Psoas muscle (tissue), 8 donors: ENCODE results near the gene ALK. TPM values are rescaled to one million over a fixed set of nuclear protein-coding genes. Genes with fewer than 3 reads are reported as not detected.

ENCODE experiments used
- ATAC-seq, 4 donors: fragments of 200-7000 bp; cut with Tn5 transposase; one replicate each; pipeline ENCODE4 v1.9.1; 2020; ENCODE audit warnings: moderate library complexity in 3 of 4, mild to moderate bottlenecking in 2 of 4
- DNase-seq, 2 donors: peaks; one replicate each; pipeline ENCODE4 v3.0.0-alpha.2; 2020
- H3K27ac ChIP-seq: fragments of 200-600 bp; one replicate; pipeline ENCODE4 v1.8.0; 2022
- H3K27me3 ChIP-seq, 3 donors: fragments of 200-600 bp in 1 of 3; one replicate each; pipeline versions ENCODE4 v1.6.1 to v1.8.0; 2013 to 2022; ENCODE audit warnings: low read length in 2 of 3, mild to moderate bottlenecking in 2 of 3, moderate library complexity in 1 of 3; ENCODE audit not compliant: insufficient read depth in 3 of 3
- H3K36me3 ChIP-seq, 2 donors: fragments of 200-600 bp in 1 of 2; one replicate each; pipeline versions ENCODE4 v1.6.1 to v1.8.0; 2013 to 2022; ENCODE audit warnings: low read depth in 1 of 2, mild to moderate bottlenecking in 1 of 2, moderate library complexity in 1 of 2; ENCODE audit not compliant: insufficient read depth in 1 of 2
- H3K4me1 ChIP-seq: fragments of 200-600 bp; one replicate; pipeline ENCODE4 v1.8.0; 2022
- H3K4me3 ChIP-seq: fragments of 200-600 bp; one replicate; pipeline ENCODE4 v1.8.0; 2022; ENCODE audit warnings: mild to moderate bottlenecking
- H3K9me3 ChIP-seq: fragments of 200-600 bp; one replicate; pipeline ENCODE4 v1.8.0; 2022
- WGBS, 3 donors: extraction: QIAGEN DNeasy Blood & Tissue Kit; methylation state at CpG; one replicate each; pipeline versions ENCODE4 v1.1.6 to v1.1.7; 2013; 5-methylcytosine and 5-hydroxymethylcytosine counted together
- intact Hi-C, 2 donors: fragments of 100-400 bp; cut with DNase I; formaldehyde crosslinking; loops; one replicate each; pipeline versions ENCODE4 v1.11.0 to v1.14.2; 2022
- polyA plus RNA-seq, 3 donors: library from polyadenylated mRNA; stranded (reverse); fragments of 200-250 nt; gene quantifications; one replicate each; pipeline ENCODE4 v1.2.3, GENCODE V29; 2013
- total RNA-seq, 4 donors: library from RNA; stranded (reverse); fragmentation: NEBNext Ultra II Directional in 2 of 4; extraction: Animal tissue kit (Norgen Biotek cat#: 25700) in 2 of 4; gene quantifications; one replicate each; pipeline versions ENCODE4 v1.2.1 to v1.2.4, GENCODE V29; 2021 to 2023
- TF ChIP-seq, protein P1 (sequence below): fragments of 200-600 bp; IDR thresholded peaks from one replicate; pipeline ENCODE4 v1.8.0; 2022; ENCODE audit warnings: antibody characterized with exemption
- donor health status: healthy with polysubstance abuse.
- donor health status: DM: no; HTN: no; CAD: no; lungs with moderate emphysema.
- donor health status: Bipolar disorder and iron deficiency.
- donor health status: healthy.
- donor health status: DM: yes; HTN: yes; CAD: no.
- donor health status: DM: no; HTN: no; CAD: no.
- donor health status: DM: no; HTN: no; CAD: no.
- donor health status: DM: yes; HTN: yes; CAD: no.

Gene ALK
- total and polyA plus RNA-seq, 7 donors, result 0.03 to 0.32 (median 0.08) TPM; not detected in 2

DNA sequence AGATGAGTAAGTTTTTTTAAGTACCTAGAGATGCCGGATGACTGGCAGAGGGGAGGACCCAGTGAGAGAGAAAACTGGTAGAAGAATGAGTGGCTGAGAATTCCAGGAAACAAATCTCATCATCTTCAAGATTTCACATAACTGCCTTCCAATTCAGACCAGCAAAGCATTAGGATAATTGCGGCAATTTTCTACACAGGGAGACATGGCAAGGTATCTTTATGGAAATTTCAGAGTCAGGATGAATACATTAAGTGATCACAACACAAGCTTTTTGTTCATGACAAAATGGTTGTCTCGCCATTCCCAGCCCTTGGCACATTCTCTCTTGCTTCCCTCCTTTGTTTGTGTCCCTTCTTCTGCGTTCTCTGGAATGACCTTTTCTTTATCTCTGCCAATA lies 82.1 kb downstream of the ALK start:
- TF ChIP-seq, protein P1, sequence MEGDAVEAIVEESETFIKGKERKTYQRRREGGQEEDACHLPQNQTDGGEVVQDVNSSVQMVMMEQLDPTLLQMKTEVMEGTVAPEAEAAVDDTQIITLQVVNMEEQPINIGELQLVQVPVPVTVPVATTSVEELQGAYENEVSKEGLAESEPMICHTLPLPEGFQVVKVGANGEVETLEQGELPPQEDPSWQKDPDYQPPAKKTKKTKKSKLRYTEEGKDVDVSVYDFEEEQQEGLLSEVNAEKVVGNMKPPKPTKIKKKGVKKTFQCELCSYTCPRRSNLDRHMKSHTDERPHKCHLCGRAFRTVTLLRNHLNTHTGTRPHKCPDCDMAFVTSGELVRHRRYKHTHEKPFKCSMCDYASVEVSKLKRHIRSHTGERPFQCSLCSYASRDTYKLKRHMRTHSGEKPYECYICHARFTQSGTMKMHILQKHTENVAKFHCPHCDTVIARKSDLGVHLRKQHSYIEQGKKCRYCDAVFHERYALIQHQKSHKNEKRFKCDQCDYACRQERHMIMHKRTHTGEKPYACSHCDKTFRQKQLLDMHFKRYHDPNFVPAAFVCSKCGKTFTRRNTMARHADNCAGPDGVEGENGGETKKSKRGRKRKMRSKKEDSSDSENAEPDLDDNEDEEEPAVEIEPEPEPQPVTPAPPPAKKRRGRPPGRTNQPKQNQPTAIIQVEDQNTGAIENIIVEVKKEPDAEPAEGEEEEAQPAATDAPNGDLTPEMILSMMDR, result no peak
- Histone ChIP-seq H3K36me3 (no peaks in the 10 kb centered on the region), H3K27ac (no peak overlapping the region), H3K4me1 (no peaks in the 10 kb centered on the region), H3K27me3 (no peaks in the 10 kb centered on the region), H3K9me3 (peaks cover 12% of the 10 kb centered on the region), H3K4me3 (no peak overlapping the region)
- no peak for ATAC-seq
- 84 to 86% (median 85%) methylated on average over 4 of the region's 4 CpGs for WGBS, 3 donors
- intact Hi-C loops, result no loop called here
- no peak for DNase-seq

DNA sequence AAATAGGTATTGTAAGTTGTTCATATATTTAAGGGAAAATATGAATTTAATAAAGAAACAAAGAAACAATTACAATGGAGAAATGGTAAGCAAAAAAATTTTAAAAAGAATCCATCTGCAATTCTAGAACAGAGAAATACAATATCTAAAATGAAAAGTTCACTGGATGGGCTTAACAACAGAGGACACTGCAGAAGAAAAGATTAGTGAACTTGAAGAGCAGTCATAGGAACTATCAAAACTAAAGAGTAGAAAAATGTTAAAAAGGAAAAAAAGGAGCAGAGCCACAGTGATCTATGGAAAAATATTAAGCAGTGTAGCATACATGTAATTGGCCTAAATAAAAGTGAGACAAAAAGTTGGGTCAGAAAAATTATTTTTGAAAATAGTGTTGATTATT lies 83.5 kb downstream of the ALK start:
- intact Hi-C loops, result no loop called here
- H3K36me3 ChIP-seq, result no peaks in the 10 kb centered on the region
- ATAC-seq (no peak), DNase-seq (no peak)
- TF ChIP-seq, protein P1, result no peak
- no peak overlapping the region for H3K4me3 ChIP-seq
- H3K4me1 ChIP-seq, result no peaks in the 10 kb centered on the region
- H3K27ac ChIP-seq, result no peak overlapping the region
- peaks cover 12% of the 10 kb centered on the region for H3K9me3 ChIP-seq
- H3K27me3 ChIP-seq, result no peaks in the 10 kb centered on the region

DNA sequence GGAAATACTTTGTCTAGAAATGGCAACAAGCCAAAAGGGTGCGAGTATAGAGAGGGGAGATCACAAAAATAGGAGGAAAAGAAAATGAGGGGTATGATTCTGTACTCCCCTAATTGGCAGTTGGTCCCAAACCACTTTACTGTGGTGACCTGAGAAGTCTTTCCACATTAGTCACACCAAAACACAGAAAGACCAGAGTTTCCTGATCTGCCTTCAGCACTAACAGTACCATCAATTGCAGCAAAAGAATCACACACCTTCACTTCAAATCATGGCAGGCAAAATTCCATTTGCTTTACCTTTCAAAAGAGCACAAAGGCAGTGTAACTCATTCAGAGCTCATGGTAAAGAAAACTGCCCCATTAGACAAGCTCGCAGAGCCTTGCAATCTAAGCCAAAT lies 86.8 kb downstream of the ALK start:
- ATAC-seq (no peak), DNase-seq (no peak)
- Histone ChIP-seq H3K27ac (no peak overlapping the region), H3K9me3 (peaks cover 12% of the 10 kb centered on the region), H3K4me1 (no peaks in the 10 kb centered on the region), H3K36me3 (no peaks in the 10 kb centered on the region), H3K4me3 (no peak overlapping the region), H3K27me3 (peaks cover 0 to 3% (median 0%) of the 10 kb centered on the region in 3 donors)
- TF ChIP-seq, protein P1, result no peak
- intact Hi-C loops, result no loop called here
- WGBS, 3 donors, result 72 to 81% (median 76%) methylated on average over 2 of the region's 2 CpGs

DNA sequence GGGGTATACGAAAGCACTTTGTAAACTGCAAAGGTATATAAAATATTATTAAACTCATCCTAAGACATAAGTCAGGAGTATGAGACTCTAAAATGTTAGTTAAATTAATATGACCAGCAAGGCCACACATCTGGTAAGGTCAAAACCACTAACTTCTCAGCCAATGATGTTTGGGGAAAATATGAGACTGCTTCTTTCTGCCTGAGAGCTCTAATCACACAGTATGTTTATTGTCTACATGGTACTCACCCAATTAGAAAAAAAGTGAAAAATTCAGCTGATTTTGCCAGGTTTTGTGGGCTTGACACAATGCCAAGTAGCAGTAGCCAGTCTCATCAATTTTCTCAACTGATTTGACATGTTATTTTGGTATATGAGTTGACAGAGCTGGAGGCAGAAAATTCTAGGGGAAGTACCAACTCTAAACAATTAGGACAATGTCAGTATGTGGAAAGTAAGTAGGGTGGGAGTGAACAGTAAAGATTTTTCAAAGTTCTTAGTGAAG lies 87.3 kb downstream of the ALK start:
- intact Hi-C loops, result no loop called here
- WGBS, 3 donors, result 93 to 100% (median 94%) methylated on average over 1 of the region's 1 CpG

More for the DNA sequence above, 87.3 kb downstream of the ALK start:
- TF ChIP-seq, protein P1, result no peak
- Histone ChIP-seq H3K4me3 (no peak overlapping the region), H3K36me3 (no peaks in the 10 kb centered on the region), H3K9me3 (peaks cover 12% of the 10 kb centered on the region), H3K4me1 (no peaks in the 10 kb centered on the region), H3K27me3 (peaks cover 0 to 3% (median 0%) of the 10 kb centered on the region in 3 donors), H3K27ac (no peak overlapping the region)
- DNase-seq, result no peak
- ATAC-seq, result no peak
